Activated CD8-positive, alpha-beta memory T cell treated with anti-CD3 and anti-CD28 coated beads, Interleukin-2, amount 50 U/mL, for 24 hours (primary cell): ENCODE measurements around the gene GASK1A.
"Not testable (repeated sequence)": the region's sequence is repeated elsewhere in the genome, so short reads cannot be mapped to it uniquely, and the experiment has no call there.

Experiments used
- DNase-seq: peaks from one replicate; pipeline ENCODE4 v3.0.0-alpha.2; 2020; ENCODE audit errors: extremely low read depth

The GASK1A gene

DNA sequence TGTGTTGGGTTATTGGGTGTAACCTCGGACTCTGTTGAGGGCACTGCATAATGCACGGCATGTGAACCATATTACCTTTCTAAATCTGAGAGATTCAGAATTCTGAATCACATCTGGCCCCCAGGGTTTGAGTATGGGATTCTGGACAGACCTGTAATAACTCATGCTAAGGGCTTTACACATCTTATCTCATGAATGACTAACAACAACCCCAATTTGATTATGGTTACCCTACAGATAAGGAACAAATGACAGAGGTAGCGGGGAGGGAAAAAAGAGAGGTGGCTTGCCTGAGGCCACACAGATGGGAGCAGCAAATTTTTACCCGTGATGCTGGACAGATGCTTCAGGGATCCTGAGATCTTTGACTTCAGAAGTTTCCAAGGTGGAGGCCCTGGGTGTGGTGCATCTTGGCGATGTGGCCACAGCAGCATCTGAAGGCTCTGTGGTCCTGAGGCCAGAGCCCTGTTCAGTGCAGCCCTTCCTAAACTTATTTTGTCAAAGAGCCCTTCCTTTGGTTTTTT is 83.0 kb downstream of the GASK1A start:
- DNase-seq: no peak

DNA sequence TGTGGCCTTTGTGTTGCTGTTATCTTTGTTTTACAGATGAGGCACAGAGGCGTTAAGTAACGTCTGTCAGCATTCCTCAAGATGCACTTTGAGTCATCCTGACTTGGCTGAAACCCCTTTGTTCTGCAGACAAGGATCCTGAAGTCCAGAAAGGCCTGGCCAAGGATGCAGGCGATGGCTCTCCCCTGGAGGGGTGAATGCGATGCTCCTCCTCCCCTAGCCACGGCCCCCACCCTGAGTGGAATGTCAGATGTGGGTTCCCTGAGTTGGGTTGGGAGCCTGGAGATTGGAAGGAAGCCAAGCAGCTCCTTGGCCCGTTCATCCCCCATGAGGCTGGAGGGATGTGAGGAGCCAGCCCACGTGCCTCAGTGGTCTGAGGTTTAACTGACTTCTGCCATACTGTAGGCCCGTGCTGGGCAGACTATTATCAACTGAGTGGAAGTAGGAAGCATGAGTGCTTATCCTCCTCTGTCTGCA is 83.5 kb downstream of the GASK1A start:
- DNase-seq: no peak

DNA sequence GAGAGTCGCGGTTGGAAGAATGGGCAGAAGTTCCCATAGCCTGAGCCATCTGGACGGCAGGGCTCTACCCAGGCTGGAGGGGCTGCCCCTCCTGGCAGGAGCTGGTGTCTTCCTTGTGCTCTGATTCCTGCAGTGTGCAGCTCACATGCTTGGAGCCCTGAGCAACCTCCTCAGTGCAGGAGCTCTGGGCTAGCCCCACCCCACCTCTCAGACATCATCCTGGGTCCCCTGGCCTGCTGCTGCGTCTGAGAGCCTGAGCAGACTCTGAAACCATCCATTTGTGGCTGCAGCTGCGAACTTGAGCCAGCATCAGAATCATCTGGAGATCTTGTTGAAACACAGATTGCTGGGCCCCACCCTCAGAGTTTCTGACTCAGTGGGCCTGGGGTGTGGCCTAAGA is 84.0 kb downstream of the GASK1A start:
- no peak for DNase-seq

DNA sequence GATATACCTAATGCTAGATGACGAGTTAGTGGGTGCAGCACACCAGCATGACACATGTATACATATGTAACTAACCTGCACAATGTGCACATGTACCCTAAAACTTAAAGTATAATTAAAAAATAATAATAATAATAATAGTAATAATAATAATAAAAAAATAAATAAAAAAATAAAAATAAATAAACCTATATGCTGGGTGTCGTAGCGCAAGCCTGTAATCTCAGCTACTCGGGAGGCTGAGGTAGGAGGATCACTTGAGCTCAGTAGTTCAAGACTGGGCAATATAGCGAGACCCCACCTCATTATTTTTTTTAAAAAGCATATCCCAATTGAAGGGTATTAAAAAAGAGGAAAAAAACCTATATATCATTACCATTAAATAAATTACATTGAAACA is 91.6 kb downstream of the GASK1A start:
- DNase-seq: not testable (repeated sequence)

DNA sequence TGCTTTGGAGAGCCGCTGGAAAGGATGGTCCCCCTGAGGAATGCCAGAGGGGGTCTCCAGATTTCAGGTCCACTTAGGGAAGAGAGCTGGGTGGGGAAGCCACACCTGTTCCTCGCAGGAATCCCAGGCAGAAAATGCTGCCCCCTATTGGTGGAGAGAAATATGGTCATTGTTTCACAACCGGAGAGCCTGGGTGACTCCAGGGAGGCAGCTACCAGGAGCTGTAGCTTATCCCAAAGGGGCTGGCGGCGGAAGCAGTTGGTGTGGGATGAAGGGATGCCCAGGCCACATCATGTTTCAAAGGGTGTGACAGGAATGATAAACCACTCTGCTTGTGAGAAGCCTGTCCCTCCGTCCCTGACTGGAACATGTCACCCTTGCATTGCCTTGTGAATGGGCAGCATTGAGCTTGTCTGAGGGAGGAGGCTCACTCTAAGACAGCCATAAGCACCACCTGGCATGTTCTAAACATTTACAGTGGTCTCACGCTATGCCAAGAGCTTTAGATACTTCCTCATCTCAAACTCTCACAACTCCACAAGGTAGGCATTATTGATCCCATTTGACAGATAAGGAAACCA is 92.3 kb downstream of the GASK1A start:
- no peak for DNase-seq

DNA sequence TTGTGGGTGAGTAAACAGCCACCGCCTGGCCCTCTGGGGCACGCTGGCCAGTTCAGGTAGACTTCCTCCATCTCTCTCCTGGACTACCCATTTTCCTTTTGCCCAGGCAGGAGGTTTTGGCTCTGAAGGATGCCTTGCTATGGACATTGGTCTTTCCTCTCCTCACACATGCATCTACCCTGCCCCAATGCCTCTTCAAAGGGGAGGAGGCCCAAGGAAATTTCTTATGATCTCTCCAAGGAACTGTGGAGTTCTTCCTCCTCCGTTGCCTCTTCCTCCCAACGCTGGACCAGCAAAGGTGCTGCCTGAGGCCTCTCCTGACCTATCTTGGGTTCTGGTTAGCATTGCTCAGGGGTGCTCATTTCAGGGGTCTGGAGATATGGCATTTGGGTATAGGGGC is 93.2 kb downstream of the GASK1A start:
- DNase-seq: no peak

DNA sequence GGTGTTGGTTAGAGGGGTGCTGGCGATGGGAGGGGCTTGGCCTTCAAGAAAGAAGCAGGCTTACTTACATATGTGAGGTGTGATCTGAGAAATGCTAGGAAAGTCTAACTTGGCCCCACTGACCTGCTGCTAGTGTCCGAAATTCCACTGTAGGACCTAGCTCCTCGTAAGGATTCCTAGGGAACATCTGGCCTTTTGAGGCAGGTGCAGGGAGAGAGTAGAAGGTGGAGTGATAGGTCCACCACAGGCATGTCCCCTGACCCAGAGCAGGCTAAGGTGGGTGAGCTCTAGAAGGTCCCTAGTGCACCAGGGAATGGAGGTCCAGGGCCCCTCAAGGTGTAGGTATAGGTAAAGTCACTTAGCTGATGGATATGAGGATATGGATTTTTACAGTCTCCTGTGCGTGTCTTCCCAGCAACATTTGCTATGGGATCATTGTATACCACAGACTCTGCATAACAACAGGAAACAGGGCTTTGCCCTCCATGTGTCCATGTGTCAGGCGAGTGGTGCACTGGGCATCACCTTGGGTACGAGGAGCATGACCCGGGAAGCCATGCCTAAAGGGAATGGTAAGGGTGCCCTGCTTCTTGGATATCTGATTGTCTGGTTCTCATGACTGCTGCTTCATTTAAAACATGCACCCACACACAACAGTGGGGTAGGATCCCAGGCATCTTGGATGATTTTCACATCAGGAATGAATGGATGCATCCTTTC is 94.2 kb downstream of the GASK1A start:
- no peak for DNase-seq

DNA sequence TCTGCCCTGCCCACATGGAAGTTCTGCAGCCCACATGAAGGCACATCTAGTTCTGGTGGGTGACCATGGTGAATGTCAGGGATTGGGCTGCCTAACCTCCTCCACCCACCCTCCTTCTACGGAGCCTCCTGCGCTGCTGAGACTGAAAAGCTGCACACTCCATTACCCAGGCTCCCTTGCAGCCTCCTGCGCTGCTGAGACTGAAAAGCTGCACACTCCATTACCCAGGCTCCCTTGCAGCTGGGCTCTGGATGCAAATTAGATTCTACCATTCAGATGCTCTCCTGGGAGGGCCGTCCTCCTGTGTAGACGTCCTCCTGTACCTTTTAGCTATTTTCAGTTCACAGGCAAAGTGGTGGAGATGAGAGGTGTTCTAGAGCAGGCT is 94.7 kb downstream of the GASK1A start:
- no peak for DNase-seq

DNA sequence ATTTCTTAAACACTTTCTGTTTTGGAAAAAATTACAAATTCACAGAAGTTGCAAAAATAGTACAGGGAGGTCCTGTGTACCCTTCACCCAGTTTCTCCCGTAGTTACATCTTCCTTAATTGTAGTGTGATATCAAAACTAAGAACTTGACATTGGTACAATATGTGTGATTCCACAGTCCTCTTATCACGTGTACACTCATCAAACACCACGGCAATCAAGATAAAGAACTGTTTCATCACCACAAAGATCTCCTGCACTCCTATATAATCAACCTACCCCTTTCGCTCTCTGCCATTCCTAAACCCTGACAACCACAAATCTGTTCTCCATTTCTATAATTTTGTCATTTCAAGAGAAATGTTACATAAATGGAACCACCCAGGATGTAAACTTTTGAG is 95.4 kb downstream of the GASK1A start:
- DNase-seq: no peak

DNA sequence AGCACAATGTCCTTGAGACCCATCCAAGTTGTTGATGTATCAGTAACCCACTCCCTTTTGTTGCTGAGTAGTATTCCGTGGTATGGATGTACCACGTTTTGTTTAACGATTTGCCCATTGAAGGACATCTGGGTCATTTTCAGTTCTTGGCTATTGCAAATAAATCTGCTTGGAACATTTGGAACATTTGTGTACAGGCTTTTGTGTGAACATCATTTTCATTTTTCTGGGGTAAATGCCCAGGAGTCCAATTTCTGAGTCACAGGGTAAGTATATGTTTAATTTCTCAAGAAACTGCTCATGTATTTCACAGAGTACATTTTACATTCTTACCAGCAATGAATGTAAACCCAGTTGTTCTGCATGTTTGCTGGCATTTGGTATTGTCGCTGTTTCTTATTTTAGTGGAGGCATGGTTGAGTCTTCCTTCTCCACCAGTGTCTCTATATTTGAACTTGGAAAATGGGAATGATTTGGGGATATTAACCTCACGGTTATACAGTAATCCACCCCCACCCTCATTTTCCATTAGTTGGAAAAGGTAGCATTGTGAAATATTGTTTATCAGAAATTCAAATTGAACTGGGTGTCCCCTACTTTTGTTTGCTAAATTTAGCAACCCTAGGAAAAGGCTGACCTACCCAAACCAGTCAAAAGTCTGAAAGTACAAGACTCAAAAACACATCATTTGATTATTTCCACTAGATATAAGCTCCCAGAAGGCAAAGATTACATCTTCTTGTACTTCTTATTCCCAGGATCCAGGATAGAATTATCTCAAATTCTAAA is 96.0 kb downstream of the GASK1A start:
- no peak for DNase-seq

DNA sequence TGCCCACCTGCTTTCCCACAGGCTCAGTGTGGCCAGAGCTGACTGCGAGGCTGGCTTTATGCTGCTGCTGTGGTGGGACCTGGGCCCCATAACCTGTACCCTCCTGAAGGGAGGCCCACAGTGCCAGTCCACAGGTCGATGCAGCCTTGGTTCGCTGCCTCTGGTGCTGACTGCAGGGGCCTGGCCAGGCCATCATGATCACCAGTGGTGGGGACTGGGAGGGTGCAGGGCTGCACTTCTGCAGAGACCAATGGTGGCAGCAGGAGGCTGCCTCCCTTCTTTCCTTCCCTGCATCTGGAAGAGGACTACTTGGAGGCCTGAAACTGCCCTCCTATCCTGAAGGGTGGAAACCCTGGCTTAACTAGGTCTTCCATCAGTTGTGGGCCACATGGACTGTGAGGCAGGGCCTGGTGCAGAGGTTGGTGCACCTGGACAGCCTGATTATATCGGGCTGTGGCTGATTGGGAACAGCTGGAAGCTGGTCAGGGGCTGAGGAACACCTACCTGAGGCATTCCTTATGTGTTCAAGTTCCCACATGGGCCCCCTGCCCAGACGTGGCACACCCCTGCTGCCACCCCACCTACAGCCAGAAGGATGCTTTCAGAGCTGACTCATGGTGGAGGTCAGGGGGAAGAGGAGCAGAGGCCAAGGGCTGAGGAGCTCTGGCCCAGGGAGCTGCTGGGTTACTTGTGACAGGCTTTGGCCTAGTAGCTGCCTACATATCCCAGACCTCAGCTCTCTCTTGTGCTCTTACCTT is 97.0 kb downstream of the GASK1A start:
- DNase-seq: no peak

DNA sequence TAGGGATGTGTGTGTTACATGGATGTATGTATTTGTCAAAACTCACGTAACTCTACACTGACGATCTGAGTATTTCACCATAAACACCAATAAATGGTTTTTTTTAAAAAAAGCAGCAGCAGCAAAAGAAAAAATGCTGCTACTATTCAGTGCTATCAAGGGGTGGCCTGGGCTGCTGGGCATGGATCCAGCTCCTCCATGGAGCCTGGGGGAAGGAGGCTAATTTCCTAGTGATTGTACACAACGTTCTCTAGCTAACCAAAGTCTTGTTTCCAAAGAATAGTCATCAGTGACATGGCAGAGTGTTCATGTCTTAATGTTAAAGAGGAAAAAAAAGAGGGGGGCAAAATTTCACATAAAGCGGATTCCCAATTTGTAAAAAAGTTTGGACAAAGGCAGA is 97.7 kb downstream of the GASK1A start:
- no peak for DNase-seq

DNA sequence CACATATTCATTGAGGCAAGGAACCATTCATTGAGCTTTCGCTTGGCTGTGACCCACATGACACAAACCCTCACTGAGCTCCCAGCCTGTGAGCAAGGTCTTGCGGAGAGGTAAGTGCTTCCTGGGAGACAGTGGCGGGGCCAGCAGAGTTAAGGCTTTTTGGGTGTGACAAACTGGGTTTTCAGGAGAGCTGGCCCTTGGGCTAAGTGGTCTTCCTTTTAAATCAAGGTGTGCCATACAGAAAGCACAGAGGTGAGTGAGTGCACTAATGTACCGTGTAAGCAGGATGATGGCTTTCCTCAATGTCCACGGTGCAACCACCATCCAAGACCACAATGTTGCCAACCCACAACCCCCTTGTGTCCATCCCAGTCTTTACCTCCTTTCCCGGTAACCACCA is 98.2 kb downstream of the GASK1A start:
- no peak for DNase-seq

DNA sequence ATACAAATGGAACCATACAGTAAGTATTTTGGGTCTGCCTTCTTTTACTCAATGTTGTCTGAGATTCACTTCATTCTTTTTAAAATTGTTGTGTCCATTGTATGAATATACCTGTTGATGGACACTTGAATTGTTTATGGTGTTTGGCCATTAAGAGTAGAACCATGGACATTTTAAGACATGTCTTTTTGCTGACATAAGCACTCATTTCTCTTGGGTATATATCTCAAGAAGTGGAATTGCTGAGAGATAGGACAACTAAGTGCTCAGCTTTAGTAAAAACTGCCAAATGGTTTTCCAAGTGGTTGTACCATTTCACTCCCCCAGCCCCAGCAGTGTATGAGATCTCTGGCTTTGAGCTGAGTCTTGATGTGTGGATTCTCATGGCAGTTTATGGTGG is 98.6 kb downstream of the GASK1A start:
- no peak for DNase-seq

DNA sequence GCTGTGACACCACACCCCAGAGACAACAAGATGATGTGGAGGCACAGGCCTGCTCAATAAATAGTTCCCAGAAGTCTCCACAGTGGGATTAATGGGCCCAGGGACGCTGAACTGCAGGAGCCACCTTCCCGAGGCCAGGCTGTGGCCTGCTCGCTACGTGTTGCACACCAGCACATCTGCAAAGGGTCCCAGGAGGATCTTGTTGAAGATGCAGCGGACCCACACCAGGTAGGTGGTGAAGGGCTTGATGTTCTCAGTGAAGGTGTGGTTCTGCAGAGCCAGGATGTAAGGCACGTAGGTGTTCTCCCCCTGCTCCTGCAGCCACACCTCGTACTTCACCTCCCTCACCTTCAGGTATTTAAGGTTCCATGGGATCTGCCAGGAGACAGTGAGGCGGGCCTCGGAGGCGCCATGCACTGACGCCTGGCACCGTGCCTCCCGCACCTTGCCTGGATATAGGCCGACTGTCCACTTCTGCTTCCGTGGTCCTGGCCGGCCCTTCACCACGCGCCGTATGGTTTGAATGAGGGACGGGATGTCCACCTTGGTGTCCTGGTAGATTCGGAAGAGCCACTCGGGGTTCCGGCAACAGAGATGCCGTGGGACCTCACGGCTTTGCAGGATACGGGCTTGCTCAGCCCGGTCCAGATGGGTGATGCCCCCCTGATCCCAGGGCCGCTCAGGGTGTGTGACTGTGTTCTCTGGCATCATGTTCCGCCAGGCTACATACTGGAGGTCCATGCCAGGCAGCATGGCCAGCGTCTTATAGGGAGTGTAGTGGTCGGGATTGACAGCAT is 100.6 kb downstream of the GASK1A start:
- DNase-seq: no peak

DNA sequence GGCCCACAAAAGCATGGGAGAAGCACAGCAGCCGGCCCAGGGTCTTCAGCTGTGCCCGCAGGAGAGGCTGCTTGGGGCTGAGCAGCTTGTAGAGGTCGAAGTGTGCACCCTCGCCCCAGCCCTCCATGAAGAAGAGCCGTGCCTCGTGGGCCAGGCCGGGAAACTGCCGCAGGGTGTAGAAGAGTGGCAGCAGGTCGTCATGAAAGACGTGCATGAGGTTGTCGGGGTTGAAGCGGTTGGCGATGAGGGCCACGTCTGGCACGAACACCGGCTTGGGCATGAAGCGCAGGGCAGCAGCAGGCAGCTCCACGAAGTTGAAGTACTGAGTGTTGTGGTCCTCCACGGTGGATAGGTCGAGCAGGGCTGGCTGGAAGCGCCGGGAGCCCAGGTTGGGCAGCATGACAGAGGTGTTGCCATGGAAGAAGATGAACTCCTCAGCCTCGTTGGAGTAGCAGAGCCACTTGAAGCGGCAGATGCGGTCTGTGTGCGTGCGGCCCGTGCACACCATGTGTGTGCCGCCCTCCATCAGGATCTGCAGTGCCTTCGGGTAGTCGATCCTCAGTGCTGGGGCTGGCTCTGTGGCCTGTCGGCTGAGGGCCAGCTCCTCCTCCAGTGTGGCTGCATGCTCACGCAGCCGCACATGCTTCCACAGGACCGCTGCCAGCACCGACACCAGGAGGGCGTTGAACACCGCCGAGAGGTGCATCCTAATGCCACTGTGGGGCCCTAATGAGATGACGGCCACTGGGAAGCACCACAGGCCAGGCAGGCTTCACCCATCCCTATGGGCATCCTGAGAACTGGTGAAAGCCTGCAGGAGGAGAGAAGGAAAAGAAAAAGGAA is 101.8 kb downstream of the GASK1A start:
- DNase-seq: no peak

DNA sequence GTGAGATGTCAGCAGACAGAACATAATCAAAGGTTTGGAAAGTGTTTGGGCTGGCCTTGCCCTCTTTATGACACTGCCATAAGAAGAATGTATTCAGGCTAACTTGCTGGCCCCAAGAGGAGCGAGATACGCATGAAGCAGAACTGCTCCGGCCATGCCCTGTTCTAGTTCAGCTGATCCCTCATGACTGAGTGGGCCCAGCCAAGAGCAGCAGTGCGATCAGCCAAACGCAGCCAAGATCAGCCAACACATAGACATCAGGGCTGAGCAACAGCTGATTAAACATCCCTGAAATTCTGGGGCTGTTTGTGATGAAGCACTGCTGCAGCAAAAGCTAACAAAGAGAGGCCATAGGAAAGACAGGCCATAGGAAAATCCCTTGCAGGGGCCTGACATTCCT is 102.7 kb downstream of the GASK1A start:
- no peak for DNase-seq

DNA sequence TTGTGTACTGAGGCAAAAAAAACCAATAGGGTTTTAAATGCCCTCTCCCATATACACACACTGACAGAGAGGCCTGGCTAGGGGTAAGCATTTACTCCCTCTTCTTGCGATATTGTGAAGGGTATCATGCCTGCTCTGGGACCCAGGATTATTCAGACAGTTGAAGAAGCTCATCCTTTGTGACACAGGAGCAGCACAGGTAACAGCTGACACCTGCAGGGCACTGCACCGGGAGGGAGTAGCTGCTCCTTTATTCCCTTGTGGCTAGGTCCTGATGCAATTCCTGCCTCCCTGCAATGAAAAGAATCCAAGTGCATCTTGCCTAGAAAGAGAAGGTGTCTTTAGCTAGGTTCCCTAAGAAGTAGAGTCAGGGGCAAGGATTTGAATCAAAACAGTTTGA is 103.3 kb downstream of the GASK1A start:
- no peak for DNase-seq

DNA sequence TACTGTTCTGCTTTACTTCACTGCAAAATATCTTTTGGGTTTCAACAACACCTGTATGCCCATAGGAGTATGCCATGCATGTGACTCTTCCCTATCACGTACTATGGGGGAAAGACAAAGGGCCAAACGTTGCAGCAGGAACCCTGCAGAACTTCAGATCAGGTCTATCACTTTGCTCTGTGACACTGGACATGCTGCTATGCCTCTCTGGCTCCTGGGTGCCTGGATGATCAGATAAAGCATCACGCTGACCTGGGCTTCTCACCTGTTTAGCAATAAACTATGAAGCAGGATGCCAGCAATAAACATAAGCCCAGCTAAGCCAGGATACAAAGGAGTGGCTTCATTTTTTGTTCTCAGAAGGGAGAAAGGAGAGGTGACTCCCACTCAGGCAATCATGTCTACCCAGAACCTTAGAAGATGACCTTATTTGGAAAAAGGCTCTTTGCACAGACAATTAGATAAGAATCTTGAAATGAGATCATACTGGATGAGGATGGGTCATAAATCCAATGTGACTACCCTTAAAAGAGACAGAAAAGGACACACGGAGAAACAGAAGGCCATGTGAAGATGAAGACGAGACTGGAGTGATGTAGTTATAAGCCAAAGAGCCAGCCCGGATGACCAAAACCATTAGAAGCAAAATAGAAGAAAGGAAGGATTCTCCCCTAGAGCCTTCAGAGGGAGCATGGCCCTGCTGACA is 107.5 kb downstream of the GASK1A start:
- no peak for DNase-seq
